ENCODE results near the gene HIF3A.

HIF3A gene

DNA sequence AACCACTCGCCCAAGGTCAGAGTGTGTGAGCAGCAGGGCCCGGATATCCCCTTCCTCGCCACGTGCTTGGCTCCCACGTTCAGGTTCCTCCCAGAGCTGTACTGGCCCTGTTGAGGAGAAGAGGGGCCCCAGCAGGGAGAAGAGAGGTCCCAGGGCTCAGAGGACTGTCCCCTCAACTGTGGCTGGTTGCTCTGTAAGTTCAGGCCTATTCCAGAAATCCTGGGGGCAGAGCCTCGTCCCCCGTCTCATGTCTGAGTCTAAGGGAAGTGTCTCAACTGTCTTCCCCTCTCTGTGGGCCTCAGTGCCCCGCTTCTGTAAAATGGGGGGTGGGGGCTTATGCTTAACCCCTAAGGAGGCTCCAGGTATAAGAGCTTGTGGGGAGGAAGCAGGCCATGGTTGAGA lies 53.9 kb downstream of the HIF3A start:
- no peak for DNase-seq
- in situ Hi-C loops (cut with HindIII; ENCODE audit: low pct_ligation_motif_present, low pct_unique_long_range_greater_than_20kb, low sequenced_read_pairs): no loop called here

GRCh38 chr19:46351241-46352041 lies 54.6 kb downstream of the HIF3A start:
- no peak for DNase-seq
- in situ Hi-C loops (cut with HindIII; ENCODE audit: low pct_ligation_motif_present, low pct_unique_long_range_greater_than_20kb, low sequenced_read_pairs): no loop called here

GRCh38 chr19:46353730-46354528 lies 57.1 kb downstream of the HIF3A start:
- DNase-seq: no peak
- in situ Hi-C loops (cut with HindIII; ENCODE audit: low pct_ligation_motif_present, low pct_unique_long_range_greater_than_20kb, low sequenced_read_pairs): no loop called here

DNA sequence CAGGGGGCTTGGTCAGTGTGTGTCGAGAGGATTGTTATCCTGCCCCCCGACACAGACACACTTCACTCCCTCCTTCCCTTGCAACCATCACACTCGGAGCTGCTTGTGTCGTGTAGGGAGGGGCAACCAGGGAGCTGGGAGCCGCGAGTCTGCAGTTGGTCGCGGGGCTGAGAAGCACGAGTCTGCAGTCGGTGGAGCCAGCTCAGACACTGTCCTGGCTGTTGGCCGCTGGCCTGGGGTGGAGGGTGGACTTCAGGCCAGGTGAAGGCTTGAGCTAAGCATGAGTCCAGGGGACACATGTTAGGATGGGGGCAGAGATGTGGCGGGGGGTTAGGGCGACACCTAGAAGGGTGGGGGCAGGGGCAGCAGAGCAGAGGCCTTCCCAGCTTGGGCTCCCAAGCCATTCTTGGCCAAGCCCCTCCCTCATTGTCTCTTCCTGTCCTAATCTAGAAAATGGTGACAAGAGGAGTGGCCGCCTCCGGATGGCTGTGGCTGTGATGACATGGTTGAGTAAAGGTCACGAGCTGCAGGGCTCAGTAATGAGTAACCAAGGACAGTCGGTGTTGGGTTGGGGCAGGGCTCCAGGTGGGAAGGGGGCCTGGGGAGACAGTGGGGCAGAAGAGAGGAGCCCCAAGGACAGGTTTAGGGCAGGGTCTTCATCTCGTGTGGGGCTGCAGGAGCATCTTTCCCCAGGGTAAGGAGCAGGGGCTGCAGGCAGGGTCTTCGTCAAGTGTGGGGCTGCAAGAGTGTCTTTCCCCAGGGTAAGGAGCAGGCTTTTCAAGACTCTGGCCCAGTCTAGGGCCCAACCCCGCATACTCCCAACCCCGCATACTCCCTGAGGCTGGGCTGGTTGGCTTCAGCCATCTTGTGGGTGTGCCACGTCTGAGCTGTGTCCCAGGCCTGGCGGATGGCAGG lies 58.6 kb downstream of the HIF3A start:
- in situ Hi-C loops (cut with HindIII; ENCODE audit: low pct_ligation_motif_present, low pct_unique_long_range_greater_than_20kb, low sequenced_read_pairs): no loop called here
- DNase-seq: no peak

DNA sequence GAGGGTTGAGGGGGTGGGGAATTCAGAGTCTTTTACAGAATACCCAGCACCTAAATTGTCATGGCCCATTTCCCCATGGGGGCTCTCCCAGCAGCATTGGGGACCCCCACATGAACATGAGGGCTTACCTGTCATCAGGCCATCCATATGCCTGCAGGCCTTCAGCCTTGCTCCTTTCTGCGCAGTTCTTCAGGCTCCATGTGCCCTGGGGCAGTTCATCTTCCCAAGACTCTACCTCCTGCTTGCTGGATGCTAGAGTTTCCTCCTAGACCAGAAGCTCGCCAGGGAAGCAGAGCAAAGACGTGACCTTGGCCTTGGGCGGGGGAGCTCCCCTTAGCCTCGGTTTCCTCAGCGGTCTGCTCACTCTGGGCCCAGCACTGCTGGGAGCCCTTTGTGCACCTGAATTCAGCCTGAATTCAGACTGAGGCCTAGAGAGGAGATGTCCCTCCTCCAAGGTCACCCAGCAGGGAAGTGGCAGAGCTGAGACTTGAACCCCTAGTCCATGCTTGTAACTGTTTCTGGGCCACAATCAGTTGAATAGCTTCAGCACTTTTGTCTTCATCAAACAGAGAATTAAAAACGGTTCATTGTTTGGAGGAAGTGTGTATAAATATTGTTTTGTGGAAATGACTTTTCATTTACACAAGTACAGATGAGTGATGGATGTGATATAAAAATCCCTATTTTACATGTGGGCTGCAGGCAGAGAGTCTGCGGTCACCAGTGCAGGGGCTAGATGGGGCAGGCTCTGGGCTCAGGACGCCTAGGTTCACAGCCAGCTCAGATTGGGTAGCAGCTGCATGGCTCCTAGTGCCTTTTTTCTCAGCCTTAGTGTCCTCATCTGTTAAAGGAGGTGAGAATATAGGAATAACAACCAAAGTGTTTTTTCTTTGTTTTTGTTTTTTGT lies 59.6 kb downstream of the HIF3A start:
- DNase-seq: no peak
- in situ Hi-C loops (cut with HindIII; ENCODE audit: low pct_ligation_motif_present, low pct_unique_long_range_greater_than_20kb, low sequenced_read_pairs): no loop called here

DNA sequence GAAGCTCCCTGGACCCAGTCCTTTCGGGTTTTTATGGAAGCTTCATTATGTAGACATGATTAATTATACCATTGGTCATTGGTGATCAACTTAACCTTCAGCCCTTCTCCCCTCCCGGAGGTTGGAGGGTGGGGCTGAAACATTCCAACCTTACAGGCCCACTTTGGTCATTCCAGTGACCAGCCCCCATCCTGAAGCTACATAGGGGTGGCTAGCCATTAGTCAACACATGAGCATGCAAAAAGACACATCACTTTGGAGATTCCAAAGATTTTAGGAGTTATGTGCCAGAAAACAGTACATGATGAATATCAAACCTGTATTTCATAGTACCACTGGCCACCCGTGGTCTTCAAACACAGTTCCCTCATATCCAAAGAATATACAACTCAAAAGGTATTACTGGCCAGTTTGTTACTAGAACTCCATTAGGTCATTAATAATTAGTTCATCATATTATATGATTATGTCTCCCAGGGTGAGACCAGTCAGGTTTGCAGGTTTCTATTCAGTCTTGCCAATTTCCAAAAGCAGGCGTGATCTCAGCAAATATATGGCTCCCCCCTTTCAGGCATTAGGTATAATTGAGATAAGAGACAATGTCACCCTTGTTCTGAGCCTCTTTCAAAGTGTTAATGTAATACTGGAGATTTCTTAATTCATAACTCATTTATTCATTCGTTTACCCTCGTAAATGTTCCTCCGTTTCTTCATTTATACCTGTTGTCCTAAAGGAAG lies 61.2 kb downstream of the HIF3A start:
- in situ Hi-C loops (cut with HindIII; ENCODE audit: low pct_ligation_motif_present, low pct_unique_long_range_greater_than_20kb, low sequenced_read_pairs): no loop called here
- no peak for DNase-seq

DNA sequence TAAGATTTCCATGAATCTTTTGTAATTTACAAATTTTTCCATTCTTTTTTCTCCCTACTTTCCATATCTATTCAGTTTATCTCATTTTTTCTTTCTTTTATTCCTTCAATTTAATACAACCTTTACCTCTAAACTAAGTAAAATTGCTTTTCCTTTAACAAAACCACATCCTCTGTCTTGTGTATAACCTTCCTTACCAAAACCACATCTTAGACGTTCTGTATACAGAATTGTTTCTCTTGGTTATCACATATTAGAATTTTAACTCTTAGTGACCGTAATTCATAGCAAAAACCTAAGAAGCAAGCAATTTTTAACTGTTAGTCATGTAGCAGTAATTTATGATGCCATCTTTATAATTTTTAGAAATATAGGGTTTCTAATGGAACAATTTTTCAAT lies 65.1 kb downstream of the HIF3A start:
- in situ Hi-C loops (cut with HindIII; ENCODE audit: low pct_ligation_motif_present, low pct_unique_long_range_greater_than_20kb, low sequenced_read_pairs): no loop called here
- no peak for DNase-seq

DNA sequence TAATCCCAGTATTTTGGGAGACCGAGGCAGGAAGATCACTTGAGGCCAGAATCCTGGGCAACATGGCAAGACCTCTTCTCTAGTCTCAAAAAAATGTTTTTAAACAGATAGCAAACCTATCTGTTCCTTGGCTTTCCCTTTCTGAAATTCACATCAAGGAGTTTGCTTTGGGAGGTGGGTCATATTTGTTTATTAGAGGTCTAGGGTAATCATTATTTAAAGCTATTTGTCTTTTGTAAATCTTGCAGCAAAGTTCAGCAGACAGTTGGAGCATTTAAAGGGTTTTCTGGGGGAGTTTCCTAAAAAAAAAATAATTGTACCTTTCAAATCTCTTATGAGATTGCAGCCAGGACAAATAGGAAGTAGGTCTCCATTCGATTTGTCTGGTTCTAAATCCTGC lies 67.5 kb downstream of the HIF3A start:
- in situ Hi-C loops (cut with HindIII; ENCODE audit: low pct_ligation_motif_present, low pct_unique_long_range_greater_than_20kb, low sequenced_read_pairs): no loop called here
- no peak for DNase-seq

- no peak for DNase-seq
- in situ Hi-C loops (cut with HindIII; ENCODE audit: low pct_ligation_motif_present, low pct_unique_long_range_greater_than_20kb, low sequenced_read_pairs): no loop called here
These were observed 68.7 kb downstream of the HIF3A start for GRCh38 chr19:46365561-46365960.

DNA sequence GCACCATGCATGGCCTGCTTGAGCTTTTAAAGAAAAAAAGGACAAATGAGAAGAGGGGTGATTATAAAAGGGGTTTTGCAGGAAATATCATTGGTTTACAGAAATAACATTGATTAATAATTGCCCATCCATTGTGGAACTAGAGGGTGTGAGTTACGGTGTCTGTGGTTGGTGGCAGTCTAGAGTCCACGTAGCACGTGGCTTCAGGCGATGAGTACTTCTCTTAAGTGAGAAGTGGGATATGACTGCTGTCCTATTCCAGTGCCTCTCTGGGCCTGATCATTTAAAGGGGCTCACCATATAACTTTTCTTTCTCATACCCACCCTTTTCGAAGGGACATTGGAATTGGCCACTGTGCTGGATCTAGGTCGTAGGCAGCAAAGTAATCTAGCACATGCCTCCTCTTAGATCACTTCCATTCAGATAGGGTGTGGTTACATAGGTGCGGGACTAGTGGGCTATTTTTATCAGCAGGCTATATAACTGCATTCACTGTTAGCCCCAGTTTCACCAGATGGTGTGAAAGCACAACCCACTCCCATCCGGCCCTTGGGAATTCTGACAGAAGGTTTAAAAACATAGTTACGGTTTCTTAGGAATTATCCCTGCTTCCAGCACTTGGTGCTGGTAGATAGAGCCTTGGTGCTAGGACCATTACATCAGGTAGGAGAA lies 69.9 kb downstream of the HIF3A start:
- in situ Hi-C loops (cut with HindIII; ENCODE audit: low pct_ligation_motif_present, low pct_unique_long_range_greater_than_20kb, low sequenced_read_pairs): no loop called here
- DNase-seq: no peak

GRCh38 chr19:46367426-46367825 lies 70.6 kb downstream of the HIF3A start:
- in situ Hi-C loops (cut with HindIII; ENCODE audit: low pct_ligation_motif_present, low pct_unique_long_range_greater_than_20kb, low sequenced_read_pairs): no loop called here
- no peak for DNase-seq

- no peak for DNase-seq
- in situ Hi-C loops (cut with HindIII; ENCODE audit: low pct_ligation_motif_present, low pct_unique_long_range_greater_than_20kb, low sequenced_read_pairs): no loop called here
These were observed 71.3 kb downstream of the HIF3A start for GRCh38 chr19:46368116-46368515.

DNA sequence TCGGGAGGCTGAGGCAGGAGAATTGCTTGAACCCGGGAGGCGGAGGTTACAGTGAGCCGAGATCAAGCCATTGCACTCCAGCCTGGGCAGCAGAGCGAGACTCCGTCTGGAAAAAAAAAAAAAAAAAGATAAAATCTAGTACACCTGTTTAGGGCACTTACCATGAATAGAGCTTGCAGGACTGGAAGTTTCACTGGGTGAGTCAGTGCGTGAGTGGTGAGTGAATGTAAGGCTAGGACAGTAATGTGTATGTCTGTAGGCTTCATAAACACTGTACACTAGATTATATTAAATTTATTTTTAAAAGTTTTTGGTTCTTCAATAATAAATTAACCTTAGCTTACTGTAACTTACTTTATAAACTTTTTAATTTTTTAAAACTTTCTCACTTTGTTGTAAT lies 73.0 kb downstream of the HIF3A start:
- no peak for DNase-seq
- in situ Hi-C loops (cut with HindIII; ENCODE audit: low pct_ligation_motif_present, low pct_unique_long_range_greater_than_20kb, low sequenced_read_pairs): no loop called here

GRCh38 chr19:46371371-46371901 lies 74.6 kb downstream of the HIF3A start:
- in situ Hi-C loops (cut with HindIII; ENCODE audit: low pct_ligation_motif_present, low pct_unique_long_range_greater_than_20kb, low sequenced_read_pairs): no loop called here

DNA sequence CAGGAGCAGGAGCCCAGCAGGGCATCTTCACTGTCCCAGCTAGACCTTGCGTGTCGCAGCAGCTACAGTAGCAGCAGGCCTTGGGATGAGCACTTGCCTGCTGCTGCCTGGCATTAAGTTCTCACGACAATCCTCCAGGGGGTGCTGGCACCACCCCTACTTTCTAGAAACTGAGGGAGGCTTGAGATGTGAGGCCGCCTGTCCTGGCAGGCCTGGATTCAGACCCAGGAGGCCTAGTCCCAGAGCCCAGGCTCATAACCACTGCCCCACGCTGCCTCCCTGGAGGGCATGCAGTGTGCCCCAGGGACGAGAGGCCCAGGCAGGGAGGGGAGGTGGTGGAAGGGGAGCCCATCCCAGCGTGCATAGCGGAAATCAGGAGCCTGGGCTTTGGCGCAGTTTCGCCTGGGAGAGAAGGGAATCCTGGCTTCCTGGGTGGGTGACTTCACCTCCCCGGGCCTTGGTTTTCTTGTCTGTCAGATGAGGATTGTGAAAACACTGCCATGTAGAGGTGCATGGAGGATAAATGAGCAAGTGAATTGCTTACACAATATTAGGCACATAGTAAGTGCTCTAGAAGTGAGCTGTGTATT lies 76.2 kb downstream of the HIF3A start:
- DNase-seq: peak; percentile 66
- in situ Hi-C loops (cut with HindIII; ENCODE audit: low pct_ligation_motif_present, low pct_unique_long_range_greater_than_20kb, low sequenced_read_pairs): no loop called here

More at GRCh38 chr19:46371371-46371901, 74.6 kb downstream of the HIF3A start:
- no peak for DNase-seq
